Panc1 (cell line): ENCODE measurements around the gene FOSL2. TPM values are rescaled to one million over a fixed set of nuclear protein-coding genes. Genes with fewer than 3 reads are reported as not detected.

Experiments
- ATAC-seq: fragments of 200-7000 bp; cut with Tn5 transposase; 2 replicates; pipeline ENCODE4 v1.9.1; 2020; ENCODE audit warnings: mild to moderate bottlenecking, moderate library complexity
- BruUV-seq: library from RNA; stranded (reverse); fragments of 400-500 nt; replicated peaks from 2 replicates; lab custom pipeline; 2021; lab: Mats Ljungman, UMichigan
- CTCF ChIA-PET: fragments of 300-600 bp; sonication (Branson Sonifier 250); formaldehyde crosslinking; loops from one replicate; lab custom pipeline; 2022; ENCODE audit warnings: antibody characterized with exemption; lab: Charles Lee
- POLR2A ChIA-PET: fragments of 300-600 bp; sonication (Branson Sonifier 250); formaldehyde crosslinking; loops from one replicate; lab custom pipeline; 2022; ENCODE audit warnings: antibody characterized with exemption; lab: Charles Lee
- DNase-seq: peaks from one replicate; pipeline ENCODE4 v3.0.0-alpha.2; 2010; ENCODE audit warnings: low read depth, low spot score
- H3K27ac ChIP-seq: 2 replicates; pipeline ENCODE4 v1.5.1; 2011; ENCODE audit warnings: mild to moderate bottlenecking, low read length, inconsistent platforms
- H3K27me3 ChIP-seq: fragments of 200-500 bp; sonication (Bioruptor generic); 2 replicates; pipeline ENCODE4 v1.6.0; 2014; ENCODE audit warnings: low read length, inconsistent platforms; ENCODE audit not compliant: control insufficient read depth, insufficient read depth
- H3K36me3 ChIP-seq: fragments of 200-500 bp; sonication (Bioruptor generic); 2 replicates; pipeline ENCODE4 v1.5.1; 2014; ENCODE audit warnings: inconsistent platforms, mild to moderate bottlenecking, low read length, moderate library complexity; ENCODE audit not compliant: control insufficient read depth, insufficient read depth
- H3K4me1 ChIP-seq: 2 replicates; pipeline ENCODE4 v1.5.1; 2011; ENCODE audit warnings: inconsistent platforms, mild to moderate bottlenecking, low read length, moderate library complexity; ENCODE audit not compliant: control insufficient read depth, insufficient read depth
- H3K4me3 ChIP-seq, 2 experiments: 2 replicates each; pipeline ENCODE4 v1.5.1; 2011 to 2012; ENCODE audit warnings: low read depth in 2 of 2, low read length in 2 of 2, mild to moderate bottlenecking in 2 of 2, inconsistent platforms in 1 of 2, moderate library complexity in 1 of 2
- H3K9me3 ChIP-seq: fragments of 200-500 bp; sonication (Bioruptor generic); 2 replicates; pipeline ENCODE4 v1.5.1; 2014; ENCODE audit warnings: low read depth, mild to moderate bottlenecking, inconsistent platforms, low read length, moderate library complexity; ENCODE audit not compliant: control insufficient read depth, insufficient read depth
- POLR2AphosphoS5 ChIP-seq: IDR thresholded peaks from 2 replicates; pipeline ENCODE4 v1.6.1; 2012; ENCODE audit warnings: mild to moderate bottlenecking, low read depth, low read length, moderate library complexity
- SIN3A ChIP-seq: IDR thresholded peaks from 2 replicates; pipeline ENCODE4 v1.6.1; 2012; ENCODE audit warnings: low read depth, mild to moderate bottlenecking, low read length, moderate library complexity, borderline replicate concordance; ENCODE audit not compliant: insufficient read depth
- TCF7L2 ChIP-seq: IDR thresholded peaks from 2 replicates; pipeline ENCODE4 v1.6.1; 2011; ENCODE audit warnings: mild to moderate bottlenecking, low read depth, low read length, inconsistent platforms
- in situ Hi-C: cut with HindIII; loops from 2 replicates; pipeline ENCODE4 v1.10.0; 2016; ENCODE audit warnings: low sequenced_read_pairs, low pct_unique_long_range_greater_than_20kb
- intact Hi-C: fragments of 100-400 bp; cut with micrococcal nuclease; formaldehyde crosslinking; loops from one replicate; pipeline ENCODE4 v1.10.0; 2022; ENCODE audit not compliant: unreplicated experiment
- total RNA-seq: library from RNA; stranded (reverse); gene quantifications from one replicate; pipeline ENCODE4 v1.2.1, GENCODE V29; 2021; ENCODE audit not compliant: unreplicated experiment
- TF ChIP-seq, protein P1 (sequence below), 2 experiments: IDR thresholded peaks; 2 replicates each; pipeline ENCODE4 v1.6.1; 2011 to 2012; ENCODE audit warnings: low read depth in 2 of 2, control low read depth in 1 of 2, low read length in 1 of 2, mild to moderate bottlenecking in 1 of 2, moderate library complexity in 1 of 2; ENCODE audit not compliant: insufficient read depth in 1 of 2
- TF ChIP-seq, protein P2 (sequence below): fragments of 450-650 bp; IDR thresholded peaks from 2 replicates; pipeline ENCODE4 v1.5.1; 2017; ENCODE audit warnings: mild to moderate bottlenecking

Gene FOSL2
- total RNA-seq, 1 experiment from 2014 or later = 29.0 TPM

DNA sequence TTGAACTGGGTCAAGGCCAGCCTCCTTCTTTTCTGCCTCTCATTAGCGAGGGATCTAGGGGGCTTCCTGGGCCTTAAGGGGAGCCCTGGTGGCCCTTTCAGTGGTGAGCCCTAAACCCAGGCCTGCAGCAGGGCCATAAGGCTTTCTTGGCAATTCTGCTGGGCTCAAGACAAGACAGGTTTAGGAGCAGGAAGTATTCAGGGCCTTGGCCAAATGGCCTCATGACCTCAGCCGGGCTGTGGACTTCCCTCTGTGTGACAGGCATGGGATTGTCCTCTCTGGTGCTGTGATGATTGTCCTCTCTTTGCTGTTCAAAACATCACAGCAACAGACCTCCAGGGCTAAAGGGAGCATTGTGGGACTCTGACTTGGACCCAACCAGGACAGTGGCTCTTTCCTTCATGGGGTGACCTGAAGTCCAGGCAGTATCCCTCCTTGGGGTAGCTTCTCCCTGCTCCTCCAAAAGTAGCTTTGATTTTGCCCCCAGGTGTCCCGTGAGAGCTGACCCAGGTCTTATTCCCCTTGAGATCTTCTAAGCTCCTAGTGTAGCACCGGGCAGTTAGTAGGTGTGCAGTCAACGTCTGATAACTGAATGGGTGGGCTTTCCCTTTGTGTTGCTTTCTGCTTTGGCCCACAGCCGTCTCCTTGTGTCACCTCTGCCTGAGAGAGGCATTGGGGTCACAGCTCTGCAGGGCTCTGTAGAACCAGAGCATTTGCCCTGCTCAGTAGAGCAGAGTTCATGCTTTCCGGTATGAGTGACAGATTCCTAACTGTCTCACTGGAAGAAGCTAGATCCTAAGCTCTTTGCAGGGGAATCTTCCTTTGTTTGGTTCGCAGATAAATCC, 14.7 kb downstream of the FOSL2 start:
- Histone ChIP-seq H3K4me1 (no peaks in the 10 kb centered on the region), H3K4me3 (no peak overlapping the region), H3K27me3 (no peaks in the 10 kb centered on the region), H3K27ac (no peak overlapping the region), H3K36me3 (no peaks in the 10 kb centered on the region; the same call in none of the 2 replicates), H3K9me3 (no peaks in the 10 kb centered on the region)
- DNase-seq (no peak), ATAC-seq (no peak)
- ChIA-PET POLR2A (interaction anchor here (0.5 kb wide), 1 partner anchor 607 kb away, joined by 15 read pairs; no protein-coding TSS in a partner anchor), CTCF (no interaction called here)
- TF ChIP-seq, protein P1, sequence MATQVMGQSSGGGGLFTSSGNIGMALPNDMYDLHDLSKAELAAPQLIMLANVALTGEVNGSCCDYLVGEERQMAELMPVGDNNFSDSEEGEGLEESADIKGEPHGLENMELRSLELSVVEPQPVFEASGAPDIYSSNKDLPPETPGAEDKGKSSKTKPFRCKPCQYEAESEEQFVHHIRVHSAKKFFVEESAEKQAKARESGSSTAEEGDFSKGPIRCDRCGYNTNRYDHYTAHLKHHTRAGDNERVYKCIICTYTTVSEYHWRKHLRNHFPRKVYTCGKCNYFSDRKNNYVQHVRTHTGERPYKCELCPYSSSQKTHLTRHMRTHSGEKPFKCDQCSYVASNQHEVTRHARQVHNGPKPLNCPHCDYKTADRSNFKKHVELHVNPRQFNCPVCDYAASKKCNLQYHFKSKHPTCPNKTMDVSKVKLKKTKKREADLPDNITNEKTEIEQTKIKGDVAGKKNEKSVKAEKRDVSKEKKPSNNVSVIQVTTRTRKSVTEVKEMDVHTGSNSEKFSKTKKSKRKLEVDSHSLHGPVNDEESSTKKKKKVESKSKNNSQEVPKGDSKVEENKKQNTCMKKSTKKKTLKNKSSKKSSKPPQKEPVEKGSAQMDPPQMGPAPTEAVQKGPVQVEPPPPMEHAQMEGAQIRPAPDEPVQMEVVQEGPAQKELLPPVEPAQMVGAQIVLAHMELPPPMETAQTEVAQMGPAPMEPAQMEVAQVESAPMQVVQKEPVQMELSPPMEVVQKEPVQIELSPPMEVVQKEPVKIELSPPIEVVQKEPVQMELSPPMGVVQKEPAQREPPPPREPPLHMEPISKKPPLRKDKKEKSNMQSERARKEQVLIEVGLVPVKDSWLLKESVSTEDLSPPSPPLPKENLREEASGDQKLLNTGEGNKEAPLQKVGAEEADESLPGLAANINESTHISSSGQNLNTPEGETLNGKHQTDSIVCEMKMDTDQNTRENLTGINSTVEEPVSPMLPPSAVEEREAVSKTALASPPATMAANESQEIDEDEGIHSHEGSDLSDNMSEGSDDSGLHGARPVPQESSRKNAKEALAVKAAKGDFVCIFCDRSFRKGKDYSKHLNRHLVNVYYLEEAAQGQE (IDR thresholded peaks at IDR 0.05; ENCODE audit: insufficient read depth in 1 of 2, low read depth in 2 of 2, low read length in 1 of 2) = no peak
- TF ChIP-seq SIN3A (no peak), POLR2AphosphoS5 (no peak), TCF7L2 (no peak)
- in situ Hi-C loops (no loop called here), intact Hi-C loops (no loop called here)
- no TSS peak for BruUV-seq

DNA sequence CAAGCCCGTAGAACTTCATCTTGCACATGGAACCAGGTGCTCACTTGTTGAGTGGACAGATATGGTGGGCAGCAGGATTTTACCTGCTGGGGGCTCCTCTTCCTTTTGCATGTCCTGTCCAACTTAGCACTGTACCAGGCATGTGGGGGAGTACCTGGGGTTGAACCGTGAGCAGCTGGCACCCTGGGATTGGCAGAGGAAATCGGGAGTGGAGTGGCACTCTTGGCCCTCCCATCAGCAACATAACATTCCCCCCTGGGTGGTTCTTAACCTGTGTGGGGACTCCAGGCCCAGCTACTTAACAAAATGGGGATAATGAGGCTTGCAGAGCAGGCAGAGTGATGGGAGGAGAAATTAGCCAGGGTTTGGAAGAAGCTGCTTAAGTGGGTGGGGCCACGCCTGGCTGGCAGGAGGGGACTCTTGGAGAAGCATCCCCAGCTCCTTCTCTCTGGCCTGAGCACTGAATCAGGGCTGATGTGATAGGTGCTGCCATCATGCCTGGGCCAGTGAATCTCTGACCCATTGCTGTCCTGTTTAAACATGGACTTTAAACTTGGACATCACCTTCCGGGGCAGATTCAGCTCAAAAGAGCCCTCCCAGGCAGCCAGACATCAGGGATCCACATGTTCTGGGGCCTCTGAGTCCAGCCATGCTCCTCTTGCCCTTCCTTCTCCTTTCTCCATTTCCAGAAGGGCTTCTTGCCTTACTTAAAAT, 15.5 kb downstream of the FOSL2 start:
- intact Hi-C loops (no loop called here), in situ Hi-C loops (no loop called here)
- no TSS peak for BruUV-seq
- no peak for ATAC-seq
- no peak for DNase-seq
- H3K27me3 ChIP-seq = no peaks in the 10 kb centered on the region
- H3K4me1 ChIP-seq = no peaks in the 10 kb centered on the region
- H3K27ac ChIP-seq = no peak overlapping the region
- ChIA-PET POLR2A (interaction anchor here (0.5 to 0.6 kb wide), 2 partner anchors 99 to 608 kb away, joined by 3 to 15 read pairs; no protein-coding TSS in a partner anchor), CTCF (no interaction called here)
- H3K9me3 ChIP-seq = no peaks in the 10 kb centered on the region
- TF ChIP-seq TCF7L2 = no peak
- H3K36me3 ChIP-seq = no peaks in the 10 kb centered on the region; the same call in none of the 2 replicates
- H3K4me3 ChIP-seq = no peak overlapping the region

DNA sequence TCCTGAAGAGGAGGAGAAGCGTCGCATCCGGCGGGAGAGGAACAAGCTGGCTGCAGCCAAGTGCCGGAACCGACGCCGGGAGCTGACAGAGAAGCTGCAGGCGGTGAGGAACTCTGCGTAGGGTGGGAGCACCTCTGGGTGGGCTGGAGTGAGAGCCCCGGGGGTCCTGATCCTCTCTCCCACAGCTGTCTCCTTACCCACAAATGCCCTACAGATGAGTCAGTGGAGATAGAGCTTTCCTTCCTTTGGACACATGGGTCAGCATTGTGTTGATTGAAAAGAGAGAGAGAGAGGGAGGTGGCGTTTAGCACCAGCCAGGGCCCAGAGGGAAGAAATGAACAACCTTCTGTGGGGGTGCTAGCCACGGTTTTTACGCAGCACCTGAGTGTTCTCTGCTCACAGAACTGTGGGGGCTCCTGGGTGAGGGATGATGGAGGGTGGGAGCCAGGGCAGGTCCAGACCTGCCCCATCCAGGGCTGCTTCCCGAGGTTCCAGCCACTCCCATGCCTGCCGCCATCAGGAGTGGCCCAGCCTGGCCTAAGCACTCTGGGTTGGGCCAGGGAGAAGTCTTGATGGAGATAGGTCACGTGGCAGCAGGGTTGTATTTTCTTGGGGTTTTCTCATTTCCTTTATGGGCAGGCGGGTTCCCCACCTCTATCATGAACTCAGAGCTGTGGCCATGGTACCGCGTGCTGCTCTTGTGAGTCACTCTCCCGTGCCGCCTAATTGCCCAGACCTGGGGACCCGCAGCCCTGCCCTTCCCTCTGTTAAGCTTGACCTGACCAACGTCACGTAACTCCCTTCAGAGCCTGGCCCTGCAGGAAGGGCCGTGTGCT, 16.3 kb downstream of the FOSL2 start:
- intact Hi-C loops = no loop called here
- Histone ChIP-seq H3K27ac (no peak overlapping the region), H3K27me3 (no peaks in the 10 kb centered on the region), H3K4me3 (no peak overlapping the region), H3K4me1 (no peaks in the 10 kb centered on the region), H3K9me3 (no peaks in the 10 kb centered on the region), H3K36me3 (no peaks in the 10 kb centered on the region; the same call in none of the 2 replicates)
- ChIA-PET POLR2A (interaction anchor here (0.6 kb wide), 1 partner anchor 100 kb away, joined by 3 read pairs; no protein-coding TSS in a partner anchor), CTCF (no interaction called here)
- in situ Hi-C loops = no loop called here
- TF ChIP-seq SIN3A (no peak), TCF7L2 (no peak), POLR2AphosphoS5 (no peak)
- TF ChIP-seq, protein P2, sequence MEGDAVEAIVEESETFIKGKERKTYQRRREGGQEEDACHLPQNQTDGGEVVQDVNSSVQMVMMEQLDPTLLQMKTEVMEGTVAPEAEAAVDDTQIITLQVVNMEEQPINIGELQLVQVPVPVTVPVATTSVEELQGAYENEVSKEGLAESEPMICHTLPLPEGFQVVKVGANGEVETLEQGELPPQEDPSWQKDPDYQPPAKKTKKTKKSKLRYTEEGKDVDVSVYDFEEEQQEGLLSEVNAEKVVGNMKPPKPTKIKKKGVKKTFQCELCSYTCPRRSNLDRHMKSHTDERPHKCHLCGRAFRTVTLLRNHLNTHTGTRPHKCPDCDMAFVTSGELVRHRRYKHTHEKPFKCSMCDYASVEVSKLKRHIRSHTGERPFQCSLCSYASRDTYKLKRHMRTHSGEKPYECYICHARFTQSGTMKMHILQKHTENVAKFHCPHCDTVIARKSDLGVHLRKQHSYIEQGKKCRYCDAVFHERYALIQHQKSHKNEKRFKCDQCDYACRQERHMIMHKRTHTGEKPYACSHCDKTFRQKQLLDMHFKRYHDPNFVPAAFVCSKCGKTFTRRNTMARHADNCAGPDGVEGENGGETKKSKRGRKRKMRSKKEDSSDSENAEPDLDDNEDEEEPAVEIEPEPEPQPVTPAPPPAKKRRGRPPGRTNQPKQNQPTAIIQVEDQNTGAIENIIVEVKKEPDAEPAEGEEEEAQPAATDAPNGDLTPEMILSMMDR = no peak
- TF ChIP-seq, protein P1 (IDR thresholded peaks at IDR 0.05; ENCODE audit: insufficient read depth in 1 of 2, low read depth in 2 of 2, low read length in 1 of 2) = no peak
- no peak for DNase-seq
- BruUV-seq = no TSS peak
- no peak for ATAC-seq
